NCI-H1694 treated with DMSO at 0.1 percent for 48 hours (cell line): ENCODE results near the gene GPC6.
"Not testable (repeated sequence)": the region's sequence is repeated elsewhere in the genome, so short reads cannot be mapped to it uniquely, and the experiment has no call there.

Source experiments
- DNase-seq: peaks from one replicate; lab custom pipeline; 2025; lab: John Stamatoyannopoulos, UW

Gene GPC6

DNA sequence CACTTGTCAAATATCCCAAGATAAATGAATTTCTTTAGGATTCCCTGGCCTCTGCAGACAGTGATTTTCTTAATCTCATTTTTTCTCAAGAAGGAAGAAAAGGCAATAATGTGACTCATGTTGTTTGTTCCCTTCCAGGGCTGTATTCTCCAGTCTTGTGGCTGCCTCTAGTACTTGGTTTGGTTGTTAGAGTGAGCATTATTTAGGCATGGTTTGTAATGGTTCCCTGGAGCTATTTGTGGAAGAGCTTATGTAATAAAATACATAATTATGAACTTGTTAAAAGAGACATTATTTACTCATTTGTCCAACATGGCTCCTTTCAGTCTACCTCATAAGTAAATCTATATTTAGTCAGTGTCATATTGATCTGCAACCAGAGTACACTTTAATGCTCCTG, 982.5 kb downstream of the GPC6 start:
- DNase-seq = no peak

DNA sequence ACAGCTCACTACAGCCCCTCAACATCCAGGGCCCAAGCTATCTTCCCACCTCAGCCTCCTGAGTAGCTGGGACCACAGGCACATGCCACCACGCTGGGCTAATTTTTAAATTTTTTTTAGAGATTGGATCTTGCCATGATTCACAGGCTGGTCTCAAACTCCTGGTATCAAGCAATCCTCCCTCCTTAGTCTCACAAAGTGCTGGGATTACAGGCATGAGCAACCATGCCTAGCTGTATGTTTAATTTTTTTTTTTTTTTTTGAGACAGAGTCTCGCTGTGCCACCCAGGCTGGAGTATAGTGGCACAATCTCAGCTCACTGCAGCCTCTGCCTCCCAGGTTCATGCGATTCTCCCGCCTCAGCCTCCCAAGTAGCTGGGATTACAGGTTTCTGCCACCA, 983.3 kb downstream of the GPC6 start:
- DNase-seq = not testable (repeated sequence)

DNA sequence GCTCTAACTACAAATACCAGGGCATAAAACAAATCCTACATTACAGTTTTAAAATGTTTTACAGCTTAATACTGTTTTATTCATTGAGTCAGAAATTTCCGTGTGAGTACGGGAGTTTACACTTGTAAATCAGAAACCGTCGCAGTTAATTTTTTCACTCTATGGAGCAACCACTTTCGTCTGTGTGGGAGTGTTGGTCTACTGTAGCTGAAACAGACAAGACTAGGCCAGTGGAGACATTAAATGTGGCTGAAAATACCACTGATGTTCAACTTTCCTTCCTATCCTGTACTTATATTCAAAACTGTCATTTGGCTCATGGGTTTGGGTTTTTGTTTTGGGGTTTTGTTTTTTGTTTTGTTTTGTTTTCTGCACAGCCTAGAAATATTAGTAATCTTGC, 984.2 kb downstream of the GPC6 start:
- DNase-seq = no peak

DNA sequence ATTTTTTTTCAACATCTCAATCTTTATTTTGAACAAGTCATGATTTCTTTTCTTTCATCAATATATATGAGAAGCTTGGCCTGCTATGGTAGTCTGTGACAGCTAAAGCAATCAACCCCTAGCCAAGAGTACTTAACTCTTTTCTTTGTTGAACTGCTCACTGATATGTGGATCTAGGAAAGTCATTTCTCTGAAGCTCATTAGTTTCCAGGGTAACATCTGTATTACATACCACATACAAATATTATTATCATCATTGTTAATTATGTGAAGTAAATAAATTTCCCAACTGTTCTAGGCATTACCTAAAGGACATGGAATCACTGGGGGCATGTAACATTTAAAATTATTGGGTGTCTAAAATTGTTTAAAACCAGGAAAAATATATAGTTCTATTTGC, 985.6 kb downstream of the GPC6 start:
- no peak for DNase-seq

DNA sequence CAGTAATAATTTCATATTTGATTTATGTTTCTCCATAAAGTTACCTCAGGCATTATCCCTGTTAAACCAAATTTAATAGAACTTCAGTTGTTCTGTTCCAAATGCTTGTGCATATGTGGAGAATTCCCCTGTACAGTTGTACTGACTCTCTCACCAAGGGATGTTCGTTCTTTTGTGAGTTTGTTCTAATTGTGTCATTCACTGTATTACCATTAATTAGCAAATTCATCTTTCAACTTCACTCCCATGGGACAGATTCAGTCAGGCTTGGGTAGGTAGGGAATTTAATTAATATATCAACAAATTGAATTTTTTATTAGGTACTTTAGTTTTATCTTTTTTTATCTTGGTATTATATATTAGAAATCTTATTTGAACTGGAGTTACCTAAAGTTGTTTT, 987.5 kb downstream of the GPC6 start:
- DNase-seq = no peak

DNA sequence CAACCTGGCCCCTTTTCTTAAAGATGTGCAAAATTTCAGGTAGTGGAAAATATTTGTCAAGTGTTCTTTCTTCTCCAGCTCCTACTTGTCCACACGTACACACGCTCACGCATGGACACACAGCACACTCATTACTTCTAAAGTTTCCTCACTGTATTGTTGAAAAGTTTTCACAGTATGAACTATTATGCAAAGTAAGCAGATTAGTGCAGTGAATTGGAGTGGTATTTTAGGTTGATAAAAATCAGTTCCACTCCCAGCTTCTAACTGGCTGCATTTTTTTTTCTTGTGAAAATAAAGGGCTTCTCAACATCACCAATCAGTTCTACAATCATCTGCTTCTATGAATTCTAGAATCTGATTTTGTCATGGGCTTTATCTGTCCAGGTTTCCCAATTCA, 988.4 kb downstream of the GPC6 start:
- DNase-seq = no peak

DNA sequence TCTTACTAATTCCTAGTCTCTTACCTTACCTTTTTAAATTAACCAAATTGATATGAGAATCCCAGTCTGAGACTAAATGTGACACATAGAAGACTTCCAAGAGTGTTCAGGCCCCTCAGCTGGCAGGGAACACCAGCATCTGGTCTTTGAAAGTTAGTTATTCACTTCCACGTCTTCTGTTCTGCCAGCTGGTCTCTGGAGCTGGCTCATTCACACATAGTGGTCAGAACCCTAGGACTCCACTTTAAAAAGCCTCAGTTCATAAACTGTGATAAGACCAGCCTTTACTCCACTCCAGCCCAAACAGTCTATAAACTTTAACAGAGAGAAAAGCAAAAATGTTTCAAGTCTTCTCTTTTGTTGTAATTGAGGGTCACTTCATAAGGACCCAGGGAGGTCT, 989.9 kb downstream of the GPC6 start:
- DNase-seq = no peak

DNA sequence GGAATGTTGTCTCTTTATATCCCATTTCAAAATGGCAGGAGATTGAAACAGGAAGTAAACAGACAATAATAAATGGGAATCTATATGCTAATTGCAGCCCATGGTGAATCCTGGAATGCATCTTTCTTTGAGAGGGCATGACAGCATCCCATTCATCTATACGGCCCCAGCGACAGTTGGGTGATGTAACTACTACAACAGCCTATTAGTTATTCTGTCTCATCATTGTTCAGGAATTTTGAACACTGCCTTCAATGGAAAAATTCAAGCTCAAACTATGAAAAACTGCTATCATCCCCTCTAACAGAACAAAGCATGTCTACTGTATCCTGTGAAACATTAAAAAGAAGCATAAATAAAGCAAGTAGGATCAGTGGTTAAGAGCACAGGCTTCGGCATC, 990.8 kb downstream of the GPC6 start:
- DNase-seq = no peak

DNA sequence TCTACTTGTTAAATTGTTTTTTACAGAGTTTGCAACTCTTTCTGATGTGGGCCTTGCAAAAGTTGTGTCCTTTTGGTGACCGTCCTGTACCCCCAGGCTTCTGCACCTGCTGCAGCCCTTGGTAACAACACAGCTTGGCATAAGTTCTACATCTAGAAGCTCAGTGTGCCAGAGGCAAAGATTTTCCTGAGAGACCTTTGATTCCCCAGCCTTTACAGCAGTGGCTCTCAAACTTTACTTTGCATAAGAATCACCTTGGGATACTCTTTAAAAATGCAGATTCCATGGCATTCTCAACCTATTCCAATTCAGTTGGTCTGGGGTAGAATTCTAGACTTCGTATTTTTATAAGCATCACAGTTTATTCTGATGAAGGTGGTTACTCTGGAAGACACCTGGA, 991.9 kb downstream of the GPC6 start:
- no peak for DNase-seq

DNA sequence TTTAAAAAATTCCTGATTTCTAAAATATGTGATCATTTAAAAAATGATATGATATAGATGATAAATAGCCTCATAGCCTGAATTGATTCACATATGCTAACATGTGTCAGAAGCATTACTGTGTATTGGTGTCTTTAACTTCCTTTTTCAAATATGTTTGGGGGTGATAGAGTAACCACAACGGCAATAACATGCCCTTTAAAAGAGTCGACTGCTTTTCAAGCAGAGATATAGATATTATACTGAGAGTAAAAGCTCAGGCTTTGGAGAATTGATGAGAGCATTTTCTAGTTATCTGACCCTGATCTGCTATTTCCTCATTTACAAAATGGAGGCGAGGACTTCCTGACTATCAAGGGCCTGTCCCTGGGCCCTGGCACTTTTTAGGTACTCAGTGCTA, 992.3 kb downstream of the GPC6 start:
- no peak for DNase-seq

DNA sequence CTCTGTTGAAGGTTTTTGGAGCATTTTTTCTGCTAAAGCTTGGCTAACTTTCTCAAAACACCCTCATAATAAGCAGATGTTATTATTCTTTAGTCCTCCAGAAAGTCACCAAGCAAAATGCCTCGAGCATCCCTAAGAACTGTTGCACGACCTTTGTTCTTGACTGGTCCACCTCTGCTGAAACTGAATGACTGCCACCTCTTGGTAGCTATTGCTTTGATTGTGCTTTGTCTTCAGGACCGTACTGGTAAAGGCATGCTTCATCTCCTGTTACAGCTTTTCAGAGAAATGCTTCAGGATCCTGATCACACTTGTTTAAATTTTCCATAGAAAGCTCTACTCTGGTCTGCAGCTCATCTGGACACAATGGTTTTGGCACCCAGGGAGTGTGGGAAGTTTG, 998.1 kb downstream of the GPC6 start:
- no peak for DNase-seq

DNA sequence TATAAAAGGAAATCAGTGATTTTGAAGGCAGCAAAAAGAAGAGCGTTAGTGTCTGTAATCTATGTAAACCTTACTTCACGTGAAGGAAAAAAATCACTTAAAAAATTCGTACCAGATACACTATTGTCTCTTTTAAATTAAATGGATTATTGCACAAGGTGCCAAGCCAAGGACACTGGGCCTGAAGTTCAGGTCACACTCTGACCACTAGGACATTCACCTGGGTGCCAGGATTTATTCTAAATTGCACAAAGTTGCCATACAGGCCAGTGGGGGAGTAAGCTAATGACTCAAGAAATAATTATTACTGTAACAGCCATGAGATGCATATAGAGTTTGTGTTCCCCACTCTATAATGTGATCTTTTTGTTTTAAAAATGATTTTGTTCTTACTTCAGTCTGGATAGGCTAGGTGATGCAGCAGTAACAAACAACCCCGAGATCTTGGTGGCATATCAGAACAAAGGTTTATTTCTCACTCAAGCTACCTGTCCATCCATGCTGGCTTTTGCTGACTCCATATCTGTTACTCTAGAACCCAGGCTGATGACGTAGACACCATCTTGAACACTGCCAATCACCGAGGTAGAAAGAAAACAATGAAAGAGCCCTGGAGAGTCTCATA, 1000.8 kb downstream of the GPC6 start:
- DNase-seq = no peak

DNA sequence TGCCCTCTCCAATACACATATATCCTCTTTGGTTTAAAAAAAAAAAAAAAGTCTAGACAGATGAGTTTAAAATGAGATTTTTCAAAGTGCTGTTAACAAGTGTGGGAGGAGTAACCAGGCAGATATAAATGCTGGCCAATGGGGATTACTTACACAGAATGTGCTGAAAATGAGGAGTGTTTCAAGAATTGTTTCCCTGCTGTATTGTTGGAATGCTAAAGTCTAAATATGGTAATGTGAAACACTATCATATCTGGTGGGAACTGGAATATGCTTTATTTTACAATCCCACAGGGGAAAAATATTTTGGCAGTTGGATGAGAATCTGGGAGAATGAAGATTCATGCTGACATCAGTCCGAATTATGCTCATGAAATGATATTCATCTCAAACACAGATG, 1002.2 kb downstream of the GPC6 start:
- DNase-seq = no peak

DNA sequence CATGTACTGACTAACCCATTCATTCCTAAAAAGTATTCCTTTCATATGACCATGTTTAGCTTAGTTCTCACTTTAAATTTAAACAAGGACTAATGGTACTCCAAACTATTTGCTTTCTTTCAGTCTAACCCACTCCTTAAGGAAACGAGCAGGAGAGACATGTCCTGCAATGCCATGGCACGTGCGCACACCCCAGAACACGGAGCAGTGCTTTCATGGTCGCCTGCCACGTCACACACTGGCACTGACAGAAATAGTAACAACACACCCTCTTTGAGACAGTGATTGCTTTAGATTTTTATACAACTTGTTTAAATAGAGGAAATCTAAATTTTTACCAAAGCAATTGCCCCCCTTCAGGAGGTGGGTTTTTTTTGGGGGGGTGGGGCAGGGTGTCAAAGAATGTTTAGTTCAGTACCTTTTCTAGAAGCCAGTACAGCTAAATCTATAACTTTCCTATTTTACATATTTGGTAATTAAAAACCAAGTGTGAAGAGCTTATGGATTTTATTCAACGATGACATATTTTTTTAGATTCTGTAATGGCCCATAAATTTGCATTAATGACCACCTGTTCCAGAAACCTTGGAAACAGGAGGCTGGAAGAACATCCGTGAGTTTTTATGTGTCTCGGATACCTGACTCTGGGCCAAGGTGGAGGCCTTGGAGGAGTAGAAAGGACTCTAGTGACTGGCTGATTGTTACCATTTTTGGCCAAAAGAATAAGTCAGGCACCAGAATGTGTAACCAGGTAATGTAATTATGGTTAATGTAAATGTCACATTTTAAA, 1005.7 kb downstream of the GPC6 start:
- no peak for DNase-seq

DNA sequence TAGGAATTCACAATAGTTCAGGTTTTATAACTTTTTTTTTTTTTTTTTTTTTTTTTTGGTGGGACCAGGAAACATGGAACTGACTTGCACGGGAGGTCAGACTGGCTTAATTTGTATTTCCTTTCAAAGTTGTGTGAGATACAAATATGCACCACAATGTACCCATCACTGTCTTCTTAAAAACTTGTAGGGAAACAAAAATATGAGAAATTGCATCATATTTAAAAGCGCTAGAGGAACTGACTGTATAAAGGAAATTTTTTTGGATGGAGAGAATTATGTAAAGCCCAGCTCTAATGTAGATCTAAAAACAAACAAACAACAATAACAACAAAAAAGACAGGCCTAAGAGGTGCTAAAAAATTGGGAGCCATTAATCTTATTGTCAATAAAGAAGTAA, 1006.3 kb downstream of the GPC6 start:
- DNase-seq = no peak

DNA sequence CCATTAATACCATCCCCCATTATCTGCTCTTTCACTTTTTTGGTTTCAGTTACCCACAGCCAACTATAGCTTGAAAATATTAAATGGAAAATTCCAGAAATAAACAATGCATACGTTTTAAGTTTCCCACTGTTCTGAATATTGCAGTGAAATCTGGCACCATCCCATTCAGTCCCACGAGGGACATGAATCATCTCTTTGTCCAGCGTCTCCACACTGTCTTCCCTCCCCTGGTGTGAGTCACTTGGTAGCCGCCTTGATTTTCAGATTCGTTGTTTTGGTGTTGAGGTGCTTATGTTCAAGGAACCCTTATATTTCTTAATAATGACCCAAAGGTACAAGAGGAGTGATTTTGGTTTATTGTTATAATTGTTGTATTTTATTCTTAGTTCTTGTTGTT, 1006.8 kb downstream of the GPC6 start:
- DNase-seq = no peak

DNA sequence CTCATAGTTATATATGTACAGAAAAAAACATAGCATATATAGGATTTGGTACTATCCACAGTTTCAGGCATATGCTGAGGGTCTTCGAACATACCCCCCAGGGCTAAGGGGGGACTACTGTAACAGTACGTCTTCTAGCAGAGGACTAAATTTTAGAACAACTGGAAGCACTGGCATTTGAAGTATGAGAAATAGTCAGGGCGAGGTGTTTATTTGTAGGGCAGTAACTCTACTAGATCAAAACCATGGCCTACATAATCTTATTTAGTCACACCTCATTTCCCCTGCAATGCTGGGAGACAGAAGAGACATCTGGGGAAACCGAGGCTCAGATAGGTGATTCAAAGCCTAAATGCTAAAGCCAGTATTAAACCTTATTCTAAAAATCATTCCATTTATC, 1007.2 kb downstream of the GPC6 start:
- DNase-seq = no peak

DNA sequence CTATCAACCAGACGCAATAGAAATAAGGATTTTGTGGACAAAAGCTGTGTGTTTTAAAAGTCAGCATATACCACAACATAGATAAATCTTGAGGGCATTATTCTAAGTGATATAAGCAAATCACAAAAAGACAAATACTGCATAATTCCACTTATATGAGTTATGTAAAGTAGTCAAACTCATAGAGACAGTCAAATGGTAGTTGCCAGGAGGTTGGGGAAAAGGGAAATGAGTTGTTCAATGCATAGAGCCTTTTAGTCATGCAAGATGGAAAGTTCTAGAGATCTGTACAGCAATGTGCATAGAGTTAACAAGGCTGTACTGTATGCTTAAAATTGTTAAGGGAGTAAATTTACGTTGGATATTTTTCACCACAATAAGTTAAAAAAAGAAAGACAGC, 1008.1 kb downstream of the GPC6 start:
- DNase-seq = no peak

DNA sequence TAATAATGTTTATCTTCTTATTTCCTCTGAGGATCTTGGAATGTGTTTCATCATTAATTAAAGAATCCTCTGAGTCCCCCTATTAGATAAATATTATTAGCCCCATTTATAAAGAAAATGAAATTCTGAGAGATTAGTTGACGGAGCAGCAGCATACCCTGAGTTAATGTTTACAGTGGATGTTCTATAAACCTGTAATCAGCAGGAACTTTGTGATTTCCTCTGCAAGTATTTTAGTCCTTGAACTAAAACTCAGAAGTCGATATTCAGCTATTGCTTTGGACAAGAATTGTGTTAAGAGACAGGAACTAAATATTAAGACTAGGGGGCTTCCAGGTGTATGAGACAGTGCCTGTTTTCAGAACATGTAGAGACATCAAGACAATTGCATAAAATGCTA, 1009.5 kb downstream of the GPC6 start:
- DNase-seq = no peak

DNA sequence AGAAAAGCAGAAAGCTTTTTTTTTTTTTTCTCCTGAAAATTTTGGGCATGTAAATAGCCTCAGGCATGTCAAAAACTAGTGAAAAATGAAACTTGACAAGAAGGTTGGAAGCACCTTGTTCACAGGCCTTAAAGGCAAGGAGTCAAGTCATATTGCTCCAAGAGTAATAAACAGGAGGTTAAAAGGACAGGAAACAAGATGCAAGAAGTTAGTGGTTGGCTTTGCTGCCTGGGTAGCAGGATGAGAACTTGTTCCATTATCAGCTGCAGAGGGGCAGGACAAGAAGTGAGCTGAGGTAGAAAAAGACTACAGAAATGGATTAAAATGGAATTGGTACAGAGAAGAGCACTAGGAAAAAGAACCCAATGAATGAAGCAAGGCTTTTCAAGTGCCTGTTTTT, 1010.3 kb downstream of the GPC6 start:
- DNase-seq = no peak

DNA sequence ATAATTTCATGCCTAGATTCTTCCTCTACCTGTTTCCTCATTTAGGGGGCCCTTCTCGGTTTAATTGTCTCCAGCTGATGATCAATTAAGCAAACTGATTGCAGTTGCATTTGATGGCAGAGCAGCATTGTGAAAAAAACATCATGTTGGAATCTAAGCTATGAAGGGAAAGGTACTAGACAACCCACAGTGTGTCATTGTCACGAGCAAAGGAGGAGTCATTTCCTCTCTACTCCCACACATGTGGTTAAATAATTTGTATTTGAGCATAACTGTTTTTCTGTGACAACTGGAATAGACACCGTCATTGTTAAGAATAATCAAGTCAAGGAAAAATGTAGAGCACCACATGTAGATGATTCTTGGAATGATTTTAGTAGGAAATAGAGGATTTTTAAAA, 1012.5 kb downstream of the GPC6 start:
- DNase-seq = no peak

DNA sequence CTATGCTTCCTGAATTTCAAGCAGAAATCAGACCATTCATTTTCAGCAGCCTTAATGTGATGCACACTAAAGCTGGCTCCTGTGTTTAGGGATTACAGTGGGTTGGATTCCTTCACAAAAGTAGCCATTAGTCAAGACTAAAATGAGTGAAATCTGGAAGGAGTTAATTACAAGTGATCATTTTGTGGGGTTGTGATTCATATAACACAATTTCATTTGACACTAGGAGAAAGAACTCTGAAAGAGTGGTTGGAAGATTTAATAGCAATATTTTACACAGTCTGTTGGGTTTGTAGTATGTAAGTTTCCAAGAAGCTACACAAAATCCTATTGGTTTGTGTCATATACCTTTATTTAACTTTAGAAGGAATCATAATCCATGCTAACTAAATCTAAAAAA, 1015.9 kb downstream of the GPC6 start:
- no peak for DNase-seq

DNA sequence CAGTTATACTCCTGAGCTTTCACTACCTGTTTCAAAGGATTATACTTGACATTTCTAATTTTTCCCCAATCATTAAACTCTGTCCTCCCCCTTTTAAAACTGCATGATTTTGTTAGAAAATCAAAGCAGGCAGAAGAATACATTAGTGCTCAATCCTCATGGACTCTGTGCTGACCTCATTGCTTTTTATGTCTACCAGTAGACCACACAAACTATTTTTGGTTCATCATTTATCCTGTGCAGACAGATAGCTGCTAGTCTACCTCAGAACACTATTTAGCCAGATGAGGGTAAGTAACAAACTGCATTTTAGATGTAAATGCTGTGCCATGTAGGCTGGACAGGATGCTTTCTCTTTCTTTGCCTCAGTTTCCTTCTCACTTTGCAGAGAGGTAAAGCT, 1016.9 kb downstream of the GPC6 start:
- no peak for DNase-seq

DNA sequence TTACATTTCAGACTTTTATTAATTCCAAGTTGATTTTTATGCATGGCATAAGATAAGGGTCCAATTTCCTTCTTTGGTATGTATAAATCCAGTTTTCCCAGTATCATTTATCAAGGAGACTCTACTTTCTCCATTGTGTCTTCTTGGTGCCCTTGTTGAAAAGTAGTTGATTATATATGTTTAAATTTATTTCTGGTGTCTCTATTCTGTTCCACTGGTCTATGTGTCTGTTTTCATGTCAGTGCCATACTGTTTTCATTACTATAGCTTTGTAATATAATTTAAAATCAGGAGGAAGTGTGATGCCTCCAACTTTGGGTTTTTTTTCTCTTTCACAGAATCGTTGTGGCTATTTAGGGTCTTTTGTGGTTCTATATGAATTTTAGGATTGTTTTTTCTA, 1019.9 kb downstream of the GPC6 start:
- no peak for DNase-seq
